Mesenteric fat pad (tissue), 1 donor: ENCODE data around the gene GRIFIN. TPM values are rescaled to one million over a fixed set of nuclear protein-coding genes. Genes with fewer than 3 reads are reported as not detected.
"Not testable (repeated sequence)": the region's sequence is repeated elsewhere in the genome, so short reads cannot be mapped to it uniquely, and the experiment has no call there.

ENCODE experiments used
- DNase-seq: peaks from one replicate; pipeline ENCODE4 v3.0.0-alpha.2; 2020; ENCODE audit warnings: low spot score
- total RNA-seq: library from RNA; stranded (reverse); fragmentation: NEBNext Ultra II Directional; extraction: Animal tissue kit (Norgen Biotek cat#: 25700); gene quantifications from one replicate; pipeline ENCODE4 v1.2.1, GENCODE V29; 2021
- donor health status: DM: yes; HTN: yes; CAD: no.

Gene GRIFIN
- total RNA-seq, 1 donor from 2014 or later = not detected

DNA sequence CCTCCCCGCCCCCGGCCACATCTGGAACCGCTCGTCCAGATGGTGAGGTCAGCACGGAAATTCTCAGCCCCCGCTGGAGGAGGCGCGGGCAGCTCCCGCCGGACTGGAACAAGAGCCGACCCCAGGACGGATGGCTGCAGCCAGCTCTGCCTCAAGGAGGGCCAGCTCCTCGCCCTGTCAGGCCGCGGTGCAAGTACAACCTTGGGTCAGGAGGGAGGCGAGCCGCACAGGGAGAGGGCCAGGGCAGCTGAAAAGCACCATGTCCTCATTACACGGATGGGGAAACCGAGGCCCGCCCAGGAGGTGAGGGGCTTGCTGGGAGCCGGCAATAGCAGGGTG is 3.8 kb upstream of the GRIFIN start:
- DNase-seq = no peak

DNA sequence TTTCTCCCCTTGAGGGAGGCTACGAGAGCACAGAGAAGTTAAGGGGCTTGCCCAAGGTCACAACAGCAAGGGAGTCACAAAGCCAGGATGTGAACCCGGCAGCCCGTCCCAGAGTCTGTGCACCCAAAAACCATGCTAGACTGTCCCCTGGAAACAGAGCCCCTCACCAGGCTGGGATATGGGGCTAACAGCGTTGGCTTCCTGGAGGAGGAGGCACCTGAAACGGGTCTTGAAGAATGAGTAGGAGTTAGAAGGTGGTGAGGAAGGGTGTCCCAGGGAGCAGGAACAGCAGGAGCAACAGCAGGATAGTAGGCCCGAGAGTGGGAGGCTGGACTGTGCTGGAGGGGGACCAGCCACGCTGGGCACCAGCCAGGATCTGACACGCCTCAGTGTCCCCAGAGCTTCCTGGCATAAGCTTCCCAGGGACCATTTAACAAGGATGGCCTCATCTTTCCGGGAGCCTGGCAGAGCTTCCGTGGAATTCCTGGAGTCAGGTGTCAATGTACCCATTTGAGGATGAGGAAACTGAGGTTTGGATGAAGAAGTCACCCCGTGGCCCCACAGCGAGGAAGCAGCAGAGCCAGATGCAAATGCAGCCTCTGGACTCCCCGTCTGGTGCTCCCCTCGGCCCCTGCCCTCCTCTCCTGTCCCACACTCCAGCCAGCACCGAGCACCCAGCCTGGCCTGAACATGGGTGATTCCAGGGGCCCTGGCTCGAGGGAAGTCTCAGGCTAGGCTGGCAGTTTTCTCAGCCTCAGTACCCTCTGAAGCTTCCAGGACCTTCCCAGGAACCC is 3.3 kb upstream of the GRIFIN start:
- no peak for DNase-seq

DNA sequence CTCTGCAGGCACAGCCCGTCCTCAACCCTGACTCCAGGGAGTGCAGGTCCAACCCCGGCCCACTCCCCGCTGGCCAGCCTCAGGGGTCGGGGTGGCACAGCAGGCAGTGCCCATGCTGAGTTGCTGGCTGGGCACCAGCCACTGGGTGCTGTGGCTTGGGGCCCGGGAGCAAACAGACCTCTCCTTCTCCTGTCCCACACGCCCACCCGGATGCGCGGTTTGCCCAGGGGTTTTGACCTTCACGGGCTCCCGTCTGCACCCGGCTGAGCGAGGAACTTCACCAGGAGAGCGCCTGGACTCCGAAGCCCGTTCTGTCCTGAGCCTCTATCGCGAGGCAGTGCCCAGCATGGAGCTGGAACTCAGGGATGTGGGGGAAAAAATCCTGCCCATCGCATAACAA is 2.6 kb upstream of the GRIFIN start:
- no peak for DNase-seq

DNA sequence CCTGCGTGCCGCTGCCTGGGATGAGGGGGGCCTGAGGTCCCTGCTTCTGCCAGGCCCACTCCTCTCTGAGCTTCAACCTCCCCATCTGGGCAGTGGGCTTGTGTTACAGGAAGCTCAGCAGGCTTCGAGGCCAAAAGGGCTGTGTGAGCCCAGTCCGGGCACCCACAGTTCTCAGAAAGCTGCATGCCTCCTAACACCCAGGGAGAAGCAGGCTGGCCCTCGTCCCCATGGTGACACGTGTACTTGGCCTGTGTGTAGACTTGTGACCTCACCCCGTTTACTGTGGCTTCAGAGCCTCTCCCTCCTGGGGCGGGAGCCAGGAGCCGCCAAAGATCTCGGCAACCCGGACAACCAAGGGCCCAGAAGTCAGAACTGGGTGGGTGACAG is 2.2 kb upstream of the GRIFIN start:
- no peak for DNase-seq

DNA sequence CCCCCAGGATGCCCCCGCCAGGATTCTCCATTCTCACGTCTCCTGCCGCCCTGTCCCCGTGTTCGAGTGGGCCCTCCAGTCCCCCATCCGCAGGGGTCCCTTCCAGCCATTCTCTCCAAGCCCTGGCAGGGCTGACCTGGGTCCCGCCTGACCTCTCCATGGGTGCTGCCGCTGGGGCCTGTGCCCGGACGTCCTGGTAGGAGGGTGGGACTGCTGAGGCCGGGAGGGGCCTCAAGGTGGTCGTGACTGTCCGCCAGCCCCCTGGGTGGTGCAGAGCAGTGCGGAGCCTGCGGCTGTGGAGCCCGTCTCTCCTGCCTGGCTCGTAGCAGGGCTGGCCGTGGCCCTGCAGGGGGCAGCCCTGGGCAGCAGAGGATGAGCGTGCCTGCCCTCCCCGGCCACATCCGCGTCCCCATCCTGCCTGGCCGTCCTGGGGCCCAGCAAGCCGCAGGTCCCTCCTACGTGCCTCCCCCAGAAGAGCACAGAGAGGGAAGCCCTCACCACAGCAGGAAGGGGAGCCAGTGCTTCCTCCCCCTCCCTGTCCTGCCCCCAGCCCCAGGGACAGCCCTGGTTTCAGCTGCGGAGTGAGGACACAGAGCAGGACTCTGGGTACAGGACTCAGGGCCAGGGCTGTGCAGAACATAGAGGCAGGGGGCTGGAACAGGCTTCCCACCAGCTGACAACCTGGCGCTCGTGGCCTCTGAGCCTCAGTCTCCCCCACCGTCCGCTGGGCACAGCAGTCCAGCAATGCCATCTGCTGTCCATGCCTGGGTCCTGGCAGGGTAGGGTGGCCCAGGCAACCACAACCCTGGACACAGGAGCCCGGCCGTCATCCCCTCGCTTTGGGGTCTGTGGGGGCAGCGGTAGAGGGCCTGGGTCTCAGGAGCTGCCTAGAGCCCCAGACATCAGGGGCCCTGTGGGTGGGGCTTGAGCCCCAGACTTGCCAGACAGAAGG is 1.5 kb upstream of the GRIFIN start:
- DNase-seq = no peak

DNA sequence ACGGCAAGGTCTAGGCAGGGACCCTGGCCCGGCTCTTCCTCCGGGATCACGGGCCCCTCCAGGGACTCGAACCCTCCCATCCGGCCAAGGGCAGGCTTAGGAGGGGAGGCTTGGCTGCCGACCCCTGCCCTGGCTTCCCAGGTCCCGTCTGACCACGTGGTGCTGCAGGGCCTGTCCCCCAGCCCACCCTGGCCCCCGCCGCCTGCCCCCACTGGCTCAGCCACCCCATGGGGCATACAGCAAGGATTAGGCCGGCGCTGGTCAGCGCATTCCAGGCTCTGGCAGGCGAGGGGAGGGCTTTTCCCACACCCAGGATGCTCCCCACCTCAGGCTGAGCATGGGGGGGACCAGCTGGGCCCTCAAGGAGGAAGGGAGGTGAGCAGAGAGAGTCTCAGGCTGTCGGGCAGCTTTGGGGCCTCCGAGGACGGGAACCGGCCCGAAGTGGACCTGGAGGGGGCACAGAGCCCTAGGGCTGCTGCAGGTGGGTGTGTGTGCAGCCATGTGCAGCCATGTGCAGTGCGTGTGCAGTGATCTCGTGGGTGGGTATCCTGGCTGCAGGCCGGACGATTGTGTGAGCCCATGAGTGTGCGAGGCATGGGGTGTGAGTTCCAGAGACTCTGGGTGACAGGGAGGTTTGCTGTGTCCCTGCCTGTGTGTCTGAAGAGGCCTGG is 713 bp upstream of the GRIFIN start:
- no peak for DNase-seq

DNA sequence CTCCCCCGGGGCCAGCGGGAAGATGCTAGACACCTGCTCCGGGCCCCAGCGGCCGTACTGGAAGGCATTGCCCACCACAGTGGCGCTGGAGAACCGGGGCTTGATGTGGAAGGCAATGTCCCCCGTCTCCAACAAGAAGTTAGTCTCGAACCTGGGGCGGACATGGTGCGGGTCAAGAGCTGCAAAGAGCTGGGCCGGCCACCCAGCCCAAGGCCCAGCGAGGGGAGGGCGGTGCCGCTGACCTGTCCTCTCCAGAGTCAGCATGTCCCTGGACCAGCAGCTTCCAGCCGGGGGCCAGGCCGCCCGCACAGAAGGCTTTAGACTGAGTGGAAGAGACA is 551 bp downstream of the GRIFIN start:
- DNase-seq = no peak

DNA sequence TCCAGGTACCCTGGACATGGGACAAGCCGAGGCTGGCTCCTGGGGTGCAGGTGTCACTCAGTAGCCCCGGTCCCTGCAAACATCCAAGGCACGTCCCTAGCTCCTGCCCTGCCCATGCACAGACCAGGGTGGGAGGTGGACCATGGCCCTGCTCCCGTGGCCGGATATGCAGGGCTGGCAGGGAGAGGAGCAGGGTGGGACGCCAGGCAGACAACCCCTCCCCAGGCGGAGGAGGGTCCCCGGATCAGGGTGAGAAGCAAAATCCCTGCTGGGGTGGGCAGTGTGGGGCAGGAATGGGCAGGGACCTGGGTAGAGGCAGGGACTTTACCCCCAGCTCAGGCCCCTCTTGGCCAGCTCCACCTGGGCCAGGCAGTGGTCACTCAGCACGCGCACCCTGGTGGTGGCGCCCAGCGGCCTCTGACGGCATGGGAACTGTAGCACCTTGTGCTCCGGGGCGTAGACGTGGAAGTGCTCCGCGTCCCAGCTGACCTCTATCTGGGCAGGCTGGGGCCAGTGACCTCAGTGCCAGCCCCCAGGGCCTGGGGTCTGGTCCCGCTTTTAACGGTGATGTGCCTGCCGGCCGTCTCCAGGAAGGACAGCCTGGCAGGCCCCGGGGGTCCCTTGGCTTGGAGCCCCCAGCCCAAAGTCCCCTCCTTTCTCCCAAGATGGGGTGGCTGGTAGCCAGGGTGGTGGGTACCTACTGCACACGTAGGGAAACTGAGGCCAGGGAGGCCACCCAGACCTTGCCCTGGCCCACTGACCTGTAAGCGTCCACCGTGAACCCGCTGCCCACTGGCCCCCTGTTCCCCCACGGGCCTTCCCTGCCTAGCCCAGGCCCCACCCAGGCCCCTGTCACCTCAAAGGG is 1.2 kb downstream of the GRIFIN start:
- DNase-seq = no peak

DNA sequence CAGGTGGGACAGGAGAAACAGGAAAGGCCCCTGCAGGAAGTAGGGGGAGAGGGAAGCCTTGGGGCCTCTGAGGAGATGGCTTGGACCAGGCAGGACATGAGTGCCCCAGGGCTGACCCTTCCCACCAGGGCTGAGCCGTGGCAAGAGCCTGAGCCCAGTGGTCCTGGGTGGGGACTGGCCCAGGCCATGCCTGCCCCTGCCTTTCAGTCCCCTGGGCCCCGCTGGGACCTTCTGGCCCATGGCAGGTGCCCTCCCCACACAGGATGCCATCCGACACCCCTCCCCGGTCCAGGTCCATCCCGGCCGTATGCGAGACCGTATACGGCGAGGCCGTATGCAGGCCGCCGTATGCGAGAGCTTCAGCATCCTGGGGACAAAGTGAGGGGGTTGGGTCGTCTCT is 2.0 kb downstream of the GRIFIN start:
- DNase-seq = no peak

DNA sequence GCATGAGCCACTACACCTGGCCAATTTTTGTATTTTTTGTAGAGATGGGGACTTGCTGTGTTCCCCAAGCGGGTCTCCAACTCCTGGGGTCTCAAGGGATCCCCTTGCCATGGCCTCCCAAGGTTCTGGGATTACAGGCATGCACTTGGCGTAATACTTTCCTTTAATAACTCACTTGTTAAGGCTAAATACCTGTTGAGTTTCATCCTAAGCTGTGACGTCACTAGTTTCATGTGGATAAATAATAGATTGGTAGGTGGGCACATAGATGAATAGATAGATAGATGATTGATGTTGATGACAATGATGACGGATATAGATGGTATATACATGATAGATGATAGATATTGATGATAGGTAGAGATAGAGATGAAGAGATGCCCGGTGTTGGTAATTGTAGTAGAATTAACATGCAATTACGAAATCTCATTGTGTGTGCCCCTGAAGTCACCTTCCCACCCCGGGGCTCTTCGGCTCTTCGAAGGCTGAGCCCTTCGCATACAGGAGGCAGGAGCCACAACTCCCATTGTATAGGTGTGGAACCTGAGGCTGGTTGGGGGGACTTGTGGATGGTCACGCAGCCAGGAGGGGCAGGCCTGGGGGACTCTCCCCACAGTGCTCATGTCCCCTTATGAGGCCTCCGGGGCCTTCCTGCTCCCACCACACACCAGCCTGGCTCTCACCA is 2.6 kb downstream of the GRIFIN start:
- DNase-seq = no peak

DNA sequence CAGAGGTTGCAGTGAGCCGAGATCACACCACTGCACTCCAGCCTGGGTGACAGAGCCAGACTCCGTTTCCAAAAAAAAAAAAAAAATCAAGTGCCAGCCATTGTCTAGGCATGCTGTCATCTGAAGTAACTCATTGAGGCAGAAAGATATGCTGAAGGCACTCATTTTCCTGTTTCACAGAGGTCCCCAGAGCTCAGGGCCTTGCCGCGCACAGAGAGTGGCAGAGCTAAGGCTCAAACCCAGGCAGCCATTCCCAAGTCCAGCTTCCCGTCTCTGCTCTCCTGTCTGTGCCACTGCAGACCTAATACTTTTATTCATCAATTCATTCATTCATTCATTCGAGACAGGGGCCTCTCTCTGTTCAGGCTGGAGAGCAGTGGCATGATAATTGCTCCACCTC is 3.5 kb downstream of the GRIFIN start:
- no peak for DNase-seq

DNA sequence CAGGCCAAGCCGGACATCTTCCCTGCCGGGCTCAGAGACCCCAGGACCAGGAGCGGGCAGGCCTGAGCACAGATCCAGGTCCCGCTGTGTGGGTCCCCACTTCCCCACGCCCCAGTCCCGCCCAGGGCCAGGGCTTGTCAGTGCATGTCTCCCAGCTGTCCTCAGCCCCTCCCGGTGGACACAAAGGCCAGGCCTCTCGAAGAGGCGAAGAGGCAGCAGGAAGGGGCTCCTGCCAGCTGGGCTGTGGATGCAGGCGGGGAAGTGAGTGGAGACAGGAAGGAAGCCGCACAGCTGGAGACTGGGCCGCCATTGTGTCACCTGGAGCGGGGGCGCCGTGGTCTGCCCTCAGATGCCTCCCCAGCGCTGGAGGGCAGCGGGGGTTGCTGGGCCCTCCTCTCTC is 4.8 kb downstream of the GRIFIN start:
- DNase-seq = no peak

DNA sequence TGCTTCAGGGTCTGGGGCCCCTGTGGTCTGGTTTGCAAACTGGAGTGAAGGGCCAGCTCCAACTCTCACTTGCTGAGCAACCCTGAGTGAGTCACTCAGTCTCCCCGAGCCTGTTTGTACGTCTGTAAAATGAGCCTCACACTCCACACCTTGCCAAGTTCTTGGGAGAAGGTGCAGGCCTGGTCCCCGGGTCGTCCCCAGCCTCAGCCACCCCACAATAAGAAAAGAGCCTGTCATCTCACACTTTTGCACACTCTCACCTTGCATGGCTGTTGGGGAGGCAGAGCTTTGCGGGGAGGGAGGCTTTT is 5.2 kb downstream of the GRIFIN start:
- no peak for DNase-seq

DNA sequence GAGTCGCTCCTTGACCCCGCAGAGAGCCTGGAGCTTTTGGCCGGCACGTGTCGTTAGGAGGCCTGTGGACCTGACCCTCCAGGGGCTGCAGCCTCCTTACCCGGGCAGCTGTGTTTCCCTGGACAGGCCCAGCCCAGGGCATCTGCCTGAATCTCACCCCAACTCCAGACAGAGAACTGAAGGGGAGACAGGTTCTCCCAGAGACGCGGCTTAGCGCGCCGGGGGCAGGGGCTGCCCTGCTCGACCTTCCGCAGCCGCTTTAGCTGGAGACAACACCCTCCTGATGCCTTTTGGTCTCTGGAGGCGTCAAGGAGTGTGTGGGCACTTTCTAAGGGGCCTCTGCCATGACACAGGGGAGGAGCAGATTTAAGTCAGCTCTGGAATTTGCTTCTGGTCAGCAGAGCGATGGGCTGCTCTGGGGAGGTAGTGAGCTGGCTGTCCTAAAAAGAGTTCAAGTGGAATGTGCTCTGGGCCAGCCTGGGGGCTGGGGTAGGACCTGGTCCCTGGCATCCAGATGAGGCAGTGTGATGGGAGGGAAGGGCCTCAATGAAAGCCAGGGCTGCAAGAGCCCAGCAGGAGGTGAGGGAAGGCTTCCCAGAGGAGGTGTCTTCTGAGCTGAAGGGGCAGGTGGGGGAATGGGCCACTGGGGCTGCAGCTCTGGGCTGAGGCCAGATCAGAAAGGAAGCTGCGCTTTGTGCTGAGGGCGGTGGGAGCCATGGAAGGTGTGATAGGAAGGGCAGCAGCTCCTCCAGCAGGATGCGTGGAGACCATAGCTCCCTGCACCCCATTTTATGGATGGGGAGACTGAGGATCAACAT is 5.8 kb downstream of the GRIFIN start:
- DNase-seq = no peak

DNA sequence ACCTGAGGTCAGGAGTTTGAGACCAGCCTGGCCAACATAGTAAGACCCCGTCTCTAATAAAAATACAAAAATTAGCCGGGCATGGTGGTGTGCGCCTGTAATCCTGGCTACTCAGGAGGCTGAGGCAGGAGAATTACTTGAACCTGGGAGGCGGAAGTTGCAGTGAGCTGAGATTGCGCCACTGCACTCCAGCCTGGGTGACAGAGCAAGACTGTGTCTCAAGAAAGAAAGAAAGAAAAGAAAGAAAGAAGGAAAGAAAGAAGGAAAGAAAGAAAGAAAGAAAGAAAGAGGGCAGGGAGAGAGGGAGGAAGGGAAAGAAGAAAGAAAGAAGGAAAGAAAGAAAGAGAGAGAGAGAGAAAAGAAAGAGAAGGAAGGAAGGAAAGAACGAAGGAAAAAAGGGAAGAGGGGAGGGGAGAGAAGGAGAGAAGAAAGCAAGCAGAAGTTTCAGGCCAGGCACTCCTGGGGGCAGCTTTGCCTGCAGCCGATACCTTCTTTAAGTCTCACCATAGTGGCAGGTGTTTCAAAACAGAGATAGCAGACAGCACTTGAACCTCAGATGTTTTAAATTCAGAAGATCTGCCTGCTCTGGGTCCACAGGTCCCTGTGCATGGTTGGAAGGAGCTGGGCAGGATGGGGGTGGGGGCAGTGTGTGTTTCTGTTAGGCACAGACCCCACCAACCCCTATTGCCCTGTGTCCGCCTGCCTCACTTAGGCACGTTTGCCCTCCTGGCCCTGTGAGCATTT is 6.6 kb downstream of the GRIFIN start:
- not testable (repeated sequence) for DNase-seq

DNA sequence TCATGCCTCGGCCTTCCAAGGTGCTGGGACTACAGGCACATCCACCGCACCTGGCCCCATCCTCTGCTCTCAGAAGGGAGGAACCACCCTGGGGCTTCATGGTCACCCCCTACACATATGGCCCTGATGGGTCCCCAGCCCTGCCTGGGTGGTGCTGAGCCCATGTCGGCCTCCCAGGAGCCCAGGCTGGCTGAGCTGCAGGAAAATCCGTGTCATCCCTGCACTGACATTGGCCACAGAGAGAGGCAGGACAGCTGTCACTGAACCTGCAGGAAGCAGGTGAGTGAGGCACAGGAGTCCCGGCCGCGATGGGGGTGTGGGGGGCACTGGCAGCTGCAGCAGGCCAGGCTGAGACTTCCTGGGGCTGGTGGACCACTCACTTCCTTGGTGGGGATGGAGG is 8.0 kb downstream of the GRIFIN start:
- no peak for DNase-seq

DNA sequence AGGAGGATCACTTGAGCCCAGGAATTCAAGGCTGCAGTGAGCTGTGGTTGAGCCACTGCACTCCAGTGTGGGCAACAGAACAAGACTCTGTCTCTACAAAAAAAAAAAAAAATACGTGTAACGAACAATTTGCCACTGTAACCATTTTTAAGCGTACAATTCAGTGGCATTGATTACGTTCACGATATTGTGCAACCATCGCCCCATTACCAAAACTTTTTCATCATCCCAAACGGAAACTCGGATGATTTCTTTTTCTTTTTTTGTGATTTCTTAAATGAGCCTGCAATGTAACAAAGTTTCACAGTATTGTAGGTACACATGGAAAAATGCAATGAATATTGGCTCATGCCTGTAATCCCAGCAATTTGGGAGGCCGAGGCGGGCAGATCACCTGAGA is 9.5 kb downstream of the GRIFIN start:
- no peak for DNase-seq

DNA sequence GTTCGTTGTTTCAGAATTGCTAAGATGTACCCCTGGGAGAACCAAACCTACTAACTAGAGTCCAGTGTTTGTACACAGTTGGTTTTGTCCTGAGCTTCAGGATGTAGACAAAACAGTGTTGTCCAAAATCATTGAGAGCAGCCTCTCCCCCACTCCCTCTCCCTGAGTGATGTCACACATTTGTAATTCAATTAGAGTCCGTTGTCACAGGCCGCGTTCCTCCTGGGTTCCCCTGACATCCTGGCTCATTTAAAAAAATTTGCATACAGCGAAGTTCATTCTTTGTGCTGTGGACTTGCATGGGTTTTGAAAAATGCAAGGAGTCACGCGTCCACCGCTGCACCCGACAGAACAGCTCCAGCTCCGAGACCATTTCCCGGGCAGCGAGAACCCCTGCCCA is 10.3 kb downstream of the GRIFIN start:
- DNase-seq = no peak

DNA sequence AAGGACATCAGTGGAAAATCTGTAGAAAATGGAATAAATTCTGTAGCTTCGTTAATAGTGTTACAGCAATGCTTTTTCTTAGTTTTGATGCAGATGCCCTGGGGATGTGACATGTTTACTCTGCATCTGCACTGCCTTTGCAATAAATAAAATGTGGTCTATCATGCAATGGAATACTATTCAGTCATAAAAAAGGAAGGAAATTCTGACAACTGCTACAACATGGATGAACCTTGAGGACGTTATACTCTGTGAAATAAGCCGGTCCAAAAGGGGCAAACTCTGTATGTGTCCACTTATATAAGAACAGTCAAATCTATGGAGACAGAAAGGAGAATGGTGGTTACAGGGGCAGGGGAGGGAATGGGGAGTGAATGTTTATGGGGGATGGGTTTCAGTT is 13.5 kb downstream of the GRIFIN start:
- no peak for DNase-seq
